HepG2 (cell line): ENCODE data around the gene MIF. TPM values are rescaled to one million over a fixed set of nuclear protein-coding genes. Genes with fewer than 3 reads are reported as not detected.

Source experiments
- HDAC6 ChIP-seq: fragments of 200-600 bp; sonication (generic); IDR thresholded peaks from 2 replicates; pipeline ENCODE4 v1.7.0; 2017; ENCODE audit warnings: mild to moderate bottlenecking, antibody characterized with exemption, low read length, low read depth
- SMAD3 ChIP-seq: sonication (generic); formaldehyde crosslinking; IDR thresholded peaks from 2 replicates; pipeline ENCODE4 v1.4.0; 2020; ENCODE audit warnings: missing genetic modification reagents
- ZFP36L1 ChIP-seq: sonication (generic); formaldehyde crosslinking; IDR thresholded peaks from 2 replicates; pipeline ENCODE4 v1.8.0; 2022; ENCODE audit warnings: mild to moderate bottlenecking, missing genetic modification reagents, moderate library complexity
- ZNF614 ChIP-seq: IDR thresholded peaks from 2 replicates; pipeline ENCODE4 v1.6.1; 2018; ENCODE audit warnings: missing biosample characterization, missing genetic modification reagents, inconsistent platforms, borderline replicate concordance
- ZNF746 ChIP-seq: sonication (generic); formaldehyde crosslinking; IDR thresholded peaks from 2 replicates; pipeline ENCODE4 v1.8.0; 2022; ENCODE audit warnings: mild to moderate bottlenecking, missing genetic modification reagents
- ZNF781 ChIP-seq: sonication (generic); formaldehyde crosslinking; IDR thresholded peaks from 2 replicates; pipeline ENCODE4 v1.5.1; 2020; ENCODE audit warnings: borderline replicate concordance, mild to moderate bottlenecking, missing genetic modification reagents; ENCODE audit errors: not compliant biosample characterization
- ZNF784 ChIP-seq: sonication (generic); formaldehyde crosslinking; IDR thresholded peaks from 2 replicates; pipeline ENCODE4 v1.5.1; 2020; ENCODE audit warnings: missing genetic modification reagents, mild to moderate bottlenecking, borderline replicate concordance
- ZNF878 ChIP-seq: sonication (generic); formaldehyde crosslinking; IDR thresholded peaks from 2 replicates; pipeline ENCODE4 v1.8.1; 2023; ENCODE audit warnings: mild to moderate bottlenecking, missing genetic modification reagents, moderate library complexity
- ZSCAN20 ChIP-seq: sonication (generic); formaldehyde crosslinking; IDR thresholded peaks from 2 replicates; pipeline ENCODE4 v1.4.0; 2020; ENCODE audit warnings: missing genetic modification reagents, mild to moderate bottlenecking, borderline replicate concordance
- polyA plus RNA-seq, 8 experiments: library from polyadenylated mRNA; depleted of rRNA in 3 of 8; stranded (reverse) in 7 of 8; unstranded in 1 of 8; fragments of >200 nt; fragmentation: Illumina TruSeq in 4 of 8; extraction: Trizol in 4 of 8; gene quantifications; 2 replicates each; pipeline versions ENCODE4 v1.2.1 to v1.2.3, GENCODE V29; 2011 to 2016; ENCODE audit warnings: low read depth in 4 of 8, missing spikeins in 1 of 8, mixed read lengths in 1 of 8; ENCODE audit not compliant: insufficient read depth in 1 of 8
- total RNA-seq, 5 experiments: library from RNA; depleted of rRNA; stranded (reverse); fragments of >200 nt; fragmentation: Illumina TruSeq; extraction: Trizol; gene quantifications; 2 replicates each; pipeline ENCODE4 v1.2.3, GENCODE V29; 2016; ENCODE audit warnings: low read depth in 1 of 5
- TF ChIP-seq, protein P1 (sequence below): sonication (generic); formaldehyde crosslinking; IDR thresholded peaks from 2 replicates; pipeline ENCODE4 v1.4.0; 2020; ENCODE audit warnings: missing genetic modification reagents
- TF ChIP-seq, protein P2 (sequence below): sonication (generic); formaldehyde crosslinking; IDR thresholded peaks from 2 replicates; pipeline ENCODE4 v1.8.0; 2022; ENCODE audit warnings: mild to moderate bottlenecking, missing genetic modification reagents, moderate library complexity
- TF ChIP-seq, protein P3 (sequence below): sonication (generic); formaldehyde crosslinking; IDR thresholded peaks from 2 replicates; pipeline ENCODE4 v1.5.0; 2020; ENCODE audit warnings: missing genetic modification reagents
- TF ChIP-seq, protein P4 (sequence below): sonication (generic); formaldehyde crosslinking; IDR thresholded peaks from 2 replicates; pipeline ENCODE4 v1.4.0; 2020; ENCODE audit warnings: missing genetic modification reagents, borderline replicate concordance
- TF ChIP-seq, protein P5 (sequence below): sonication (generic); formaldehyde crosslinking; IDR thresholded peaks from 2 replicates; pipeline ENCODE4 v1.4.0; 2020; ENCODE audit warnings: missing genetic modification reagents, borderline replicate concordance
- TF ChIP-seq, protein P6 (sequence below): sonication (generic); formaldehyde crosslinking; IDR thresholded peaks from 2 replicates; pipeline ENCODE4 v1.8.1; 2023; ENCODE audit warnings: mild to moderate bottlenecking, inconsistent platforms, moderate library complexity, missing genetic modification reagents, borderline replicate concordance

The MIF gene
- total and polyA plus RNA-seq, 2 of the 13 experiments (the other 11 are each of a cell fraction or from before 2014, with no cell fraction given) = 634 to 675 TPM

- TF ChIP-seq, protein P1, sequence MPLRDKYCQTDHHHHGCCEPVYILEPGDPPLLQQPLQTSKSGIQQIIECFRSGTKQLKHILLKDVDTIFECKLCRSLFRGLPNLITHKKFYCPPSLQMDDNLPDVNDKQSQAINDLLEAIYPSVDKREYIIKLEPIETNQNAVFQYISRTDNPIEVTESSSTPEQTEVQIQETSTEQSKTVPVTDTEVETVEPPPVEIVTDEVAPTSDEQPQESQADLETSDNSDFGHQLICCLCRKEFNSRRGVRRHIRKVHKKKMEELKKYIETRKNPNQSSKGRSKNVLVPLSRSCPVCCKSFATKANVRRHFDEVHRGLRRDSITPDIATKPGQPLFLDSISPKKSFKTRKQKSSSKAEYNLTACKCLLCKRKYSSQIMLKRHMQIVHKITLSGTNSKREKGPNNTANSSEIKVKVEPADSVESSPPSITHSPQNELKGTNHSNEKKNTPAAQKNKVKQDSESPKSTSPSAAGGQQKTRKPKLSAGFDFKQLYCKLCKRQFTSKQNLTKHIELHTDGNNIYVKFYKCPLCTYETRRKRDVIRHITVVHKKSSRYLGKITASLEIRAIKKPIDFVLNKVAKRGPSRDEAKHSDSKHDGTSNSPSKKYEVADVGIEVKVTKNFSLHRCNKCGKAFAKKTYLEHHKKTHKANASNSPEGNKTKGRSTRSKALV (CRISPR knock-in tag) = no peak
- TF ChIP-seq, protein P2, sequence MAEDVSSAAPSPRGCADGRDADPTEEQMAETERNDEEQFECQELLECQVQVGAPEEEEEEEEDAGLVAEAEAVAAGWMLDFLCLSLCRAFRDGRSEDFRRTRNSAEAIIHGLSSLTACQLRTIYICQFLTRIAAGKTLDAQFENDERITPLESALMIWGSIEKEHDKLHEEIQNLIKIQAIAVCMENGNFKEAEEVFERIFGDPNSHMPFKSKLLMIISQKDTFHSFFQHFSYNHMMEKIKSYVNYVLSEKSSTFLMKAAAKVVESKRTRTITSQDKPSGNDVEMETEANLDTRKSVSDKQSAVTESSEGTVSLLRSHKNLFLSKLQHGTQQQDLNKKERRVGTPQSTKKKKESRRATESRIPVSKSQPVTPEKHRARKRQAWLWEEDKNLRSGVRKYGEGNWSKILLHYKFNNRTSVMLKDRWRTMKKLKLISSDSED (CRISPR knock-in tag) = no peak
- TF ChIP-seq ZFP36L1 (CRISPR knock-in tag) (no peak), ZNF614 (CRISPR knock-in tag) (no peak), ZNF878 (CRISPR knock-in tag) (no peak), ZNF784 (CRISPR knock-in tag) (no peak), ZNF746 (CRISPR knock-in tag) (0 out of 2 replicates have a peak, but pooled peaks have one; percentile 54), HDAC6 (no peak), SMAD3 (CRISPR knock-in tag) (no peak), ZNF781 (CRISPR knock-in tag) (no peak), ZSCAN20 (CRISPR knock-in tag) (no peak)
- TF ChIP-seq, protein P3, sequence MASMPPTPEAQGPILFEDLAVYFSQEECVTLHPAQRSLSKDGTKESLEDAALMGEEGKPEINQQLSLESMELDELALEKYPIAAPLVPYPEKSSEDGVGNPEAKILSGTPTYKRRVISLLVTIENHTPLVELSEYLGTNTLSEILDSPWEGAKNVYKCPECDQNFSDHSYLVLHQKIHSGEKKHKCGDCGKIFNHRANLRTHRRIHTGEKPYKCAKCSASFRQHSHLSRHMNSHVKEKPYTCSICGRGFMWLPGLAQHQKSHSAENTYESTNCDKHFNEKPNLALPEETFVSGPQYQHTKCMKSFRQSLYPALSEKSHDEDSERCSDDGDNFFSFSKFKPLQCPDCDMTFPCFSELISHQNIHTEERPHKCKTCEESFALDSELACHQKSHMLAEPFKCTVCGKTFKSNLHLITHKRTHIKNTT (CRISPR knock-in tag) = no peak
- TF ChIP-seq, protein P4, sequence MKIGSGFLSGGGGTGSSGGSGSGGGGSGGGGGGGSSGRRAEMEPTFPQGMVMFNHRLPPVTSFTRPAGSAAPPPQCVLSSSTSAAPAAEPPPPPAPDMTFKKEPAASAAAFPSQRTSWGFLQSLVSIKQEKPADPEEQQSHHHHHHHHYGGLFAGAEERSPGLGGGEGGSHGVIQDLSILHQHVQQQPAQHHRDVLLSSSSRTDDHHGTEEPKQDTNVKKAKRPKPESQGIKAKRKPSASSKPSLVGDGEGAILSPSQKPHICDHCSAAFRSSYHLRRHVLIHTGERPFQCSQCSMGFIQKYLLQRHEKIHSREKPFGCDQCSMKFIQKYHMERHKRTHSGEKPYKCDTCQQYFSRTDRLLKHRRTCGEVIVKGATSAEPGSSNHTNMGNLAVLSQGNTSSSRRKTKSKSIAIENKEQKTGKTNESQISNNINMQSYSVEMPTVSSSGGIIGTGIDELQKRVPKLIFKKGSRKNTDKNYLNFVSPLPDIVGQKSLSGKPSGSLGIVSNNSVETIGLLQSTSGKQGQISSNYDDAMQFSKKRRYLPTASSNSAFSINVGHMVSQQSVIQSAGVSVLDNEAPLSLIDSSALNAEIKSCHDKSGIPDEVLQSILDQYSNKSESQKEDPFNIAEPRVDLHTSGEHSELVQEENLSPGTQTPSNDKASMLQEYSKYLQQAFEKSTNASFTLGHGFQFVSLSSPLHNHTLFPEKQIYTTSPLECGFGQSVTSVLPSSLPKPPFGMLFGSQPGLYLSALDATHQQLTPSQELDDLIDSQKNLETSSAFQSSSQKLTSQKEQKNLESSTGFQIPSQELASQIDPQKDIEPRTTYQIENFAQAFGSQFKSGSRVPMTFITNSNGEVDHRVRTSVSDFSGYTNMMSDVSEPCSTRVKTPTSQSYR (CRISPR knock-in tag) = no peak; the same call in 1 of the 2 replicates
- TF ChIP-seq, protein P5, sequence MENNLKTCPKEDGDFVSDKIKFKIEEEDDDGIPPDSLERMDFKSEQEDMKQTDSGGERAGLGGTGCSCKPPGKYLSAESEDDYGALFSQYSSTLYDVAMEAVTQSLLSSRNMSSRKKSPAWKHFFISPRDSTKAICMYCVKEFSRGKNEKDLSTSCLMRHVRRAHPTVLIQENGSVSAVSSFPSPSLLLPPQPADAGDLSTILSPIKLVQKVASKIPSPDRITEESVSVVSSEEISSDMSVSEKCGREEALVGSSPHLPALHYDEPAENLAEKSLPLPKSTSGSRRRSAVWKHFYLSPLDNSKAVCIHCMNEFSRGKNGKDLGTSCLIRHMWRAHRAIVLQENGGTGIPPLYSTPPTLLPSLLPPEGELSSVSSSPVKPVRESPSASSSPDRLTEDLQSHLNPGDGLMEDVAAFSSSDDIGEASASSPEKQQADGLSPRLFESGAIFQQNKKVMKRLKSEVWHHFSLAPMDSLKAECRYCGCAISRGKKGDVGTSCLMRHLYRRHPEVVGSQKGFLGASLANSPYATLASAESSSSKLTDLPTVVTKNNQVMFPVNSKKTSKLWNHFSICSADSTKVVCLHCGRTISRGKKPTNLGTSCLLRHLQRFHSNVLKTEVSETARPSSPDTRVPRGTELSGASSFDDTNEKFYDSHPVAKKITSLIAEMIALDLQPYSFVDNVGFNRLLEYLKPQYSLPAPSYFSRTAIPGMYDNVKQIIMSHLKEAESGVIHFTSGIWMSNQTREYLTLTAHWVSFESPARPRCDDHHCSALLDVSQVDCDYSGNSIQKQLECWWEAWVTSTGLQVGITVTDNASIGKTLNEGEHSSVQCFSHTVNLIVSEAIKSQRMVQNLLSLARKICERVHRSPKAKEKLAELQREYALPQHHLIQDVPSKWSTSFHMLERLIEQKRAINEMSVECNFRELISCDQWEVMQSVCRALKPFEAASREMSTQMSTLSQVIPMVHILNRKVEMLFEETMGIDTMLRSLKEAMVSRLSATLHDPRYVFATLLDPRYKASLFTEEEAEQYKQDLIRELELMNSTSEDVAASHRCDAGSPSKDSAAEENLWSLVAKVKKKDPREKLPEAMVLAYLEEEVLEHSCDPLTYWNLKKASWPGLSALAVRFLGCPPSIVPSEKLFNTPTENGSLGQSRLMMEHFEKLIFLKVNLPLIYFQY = no peak
- TF ChIP-seq, protein P6, sequence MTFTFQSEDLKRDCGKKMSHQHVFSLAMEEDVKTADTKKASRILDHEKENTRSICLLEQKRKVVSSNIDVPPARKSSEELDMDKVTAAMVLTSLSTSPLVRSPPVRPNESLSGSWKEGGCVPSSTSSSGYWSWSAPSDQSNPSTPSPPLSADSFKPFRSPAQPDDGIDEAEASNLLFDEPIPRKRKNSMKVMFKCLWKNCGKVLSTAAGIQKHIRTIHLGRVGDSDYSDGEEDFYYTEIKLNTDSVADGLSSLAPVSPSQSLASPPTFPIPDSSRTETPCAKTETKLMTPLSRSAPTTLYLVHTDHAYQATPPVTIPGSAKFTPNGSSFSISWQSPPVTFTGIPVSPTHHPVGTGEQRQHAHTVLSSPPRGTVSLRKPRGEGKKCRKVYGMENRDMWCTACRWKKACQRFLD = no peak
Measured at GRCh38 chr22:23895599-23896144, 1.5 kb downstream of the MIF start (continued).
